VCaP (cell line): ENCODE results near the gene SMYD3.

Experiments
- H3K27ac ChIP-seq: fragments of 450-650 bp; 2 replicates; pipeline ENCODE4 v1.5.1; 2017
- CTCF ChIP-seq: fragments of 450-650 bp; conservative IDR thresholded peaks from 2 replicates; pipeline ENCODE4 v1.5.1; 2017; ENCODE audit warnings: mild to moderate bottlenecking, moderate library complexity

SMYD3 gene

GRCh38 chr1:245856944-245857531 is 650.0 kb downstream of the SMYD3 start:
- no peak overlapping the region for H3K27ac ChIP-seq
- no peak for TF ChIP-seq CTCF

- no peak overlapping the region for H3K27ac ChIP-seq
- no peak for TF ChIP-seq CTCF
Measured at GRCh38 chr1:245855846-245856730, 651.0 kb downstream of the SMYD3 start.

GRCh38 chr1:245853291-245853690 is 653.8 kb downstream of the SMYD3 start:
- H3K27ac ChIP-seq = no peak overlapping the region
- no peak for TF ChIP-seq CTCF

- no peak overlapping the region for H3K27ac ChIP-seq
- no peak for TF ChIP-seq CTCF
Measured at GRCh38 chr1:245843101-245843500, 664.0 kb downstream of the SMYD3 start.

- no peak for TF ChIP-seq CTCF
- H3K27ac ChIP-seq = no peak overlapping the region
Measured at GRCh38 chr1:245842106-245842505, 665.0 kb downstream of the SMYD3 start.

- H3K27ac ChIP-seq = no peak overlapping the region
Measured at GRCh38 chr1:245840971-245841370, 666.1 kb downstream of the SMYD3 start.

More at GRCh38 chr1:245840971-245841370, 666.1 kb downstream of the SMYD3 start:
- no peak for TF ChIP-seq CTCF
